BLaER1 (cell line): ENCODE results near the gene PMS2.
A peak's percentile ranks its signal among the peaks of the same experiment; 100 is the strongest.
"Not testable (repeated sequence)": the region's sequence is repeated elsewhere in the genome, so short reads cannot be mapped to it uniquely, and the experiment has no call there.

Source experiments
- H3K27ac ChIP-seq: shearing (Covaris generic); formaldehyde crosslinking; 2 replicates; pipeline ENCODE4 v1.8.1; 2022
- H3K27me3 ChIP-seq: shearing (Covaris generic); formaldehyde crosslinking; 2 replicates; pipeline ENCODE4 v1.8.1; 2022
- H3K36me3 ChIP-seq: shearing (Covaris generic); formaldehyde crosslinking; 2 replicates; pipeline ENCODE4 v1.8.1; 2022
- H3K4me1 ChIP-seq: shearing (Covaris generic); formaldehyde crosslinking; 2 replicates; pipeline ENCODE4 v1.8.1; 2022
- H3K4me2 ChIP-seq: shearing (Covaris generic); formaldehyde crosslinking; 2 replicates; pipeline ENCODE4 v1.8.1; 2022
- H3K4me3 ChIP-seq: shearing (Covaris generic); formaldehyde crosslinking; 2 replicates; pipeline ENCODE4 v1.8.1; 2022
- H3K9ac ChIP-seq: shearing (Covaris generic); formaldehyde crosslinking; 2 replicates; pipeline ENCODE4 v1.8.1; 2022
- H3K9me3 ChIP-seq: shearing (Covaris generic); formaldehyde crosslinking; 2 replicates; pipeline ENCODE4 v1.8.1; 2022
- H4K20me1 ChIP-seq: shearing (Covaris generic); formaldehyde crosslinking; 2 replicates; pipeline ENCODE4 v1.8.1; 2022
- Cebpa-rat ChIP-seq: shearing (Covaris generic); IDR thresholded peaks from 2 replicates; pipeline ENCODE4 v1.8.1; 2022

PMS2 gene

DNA sequence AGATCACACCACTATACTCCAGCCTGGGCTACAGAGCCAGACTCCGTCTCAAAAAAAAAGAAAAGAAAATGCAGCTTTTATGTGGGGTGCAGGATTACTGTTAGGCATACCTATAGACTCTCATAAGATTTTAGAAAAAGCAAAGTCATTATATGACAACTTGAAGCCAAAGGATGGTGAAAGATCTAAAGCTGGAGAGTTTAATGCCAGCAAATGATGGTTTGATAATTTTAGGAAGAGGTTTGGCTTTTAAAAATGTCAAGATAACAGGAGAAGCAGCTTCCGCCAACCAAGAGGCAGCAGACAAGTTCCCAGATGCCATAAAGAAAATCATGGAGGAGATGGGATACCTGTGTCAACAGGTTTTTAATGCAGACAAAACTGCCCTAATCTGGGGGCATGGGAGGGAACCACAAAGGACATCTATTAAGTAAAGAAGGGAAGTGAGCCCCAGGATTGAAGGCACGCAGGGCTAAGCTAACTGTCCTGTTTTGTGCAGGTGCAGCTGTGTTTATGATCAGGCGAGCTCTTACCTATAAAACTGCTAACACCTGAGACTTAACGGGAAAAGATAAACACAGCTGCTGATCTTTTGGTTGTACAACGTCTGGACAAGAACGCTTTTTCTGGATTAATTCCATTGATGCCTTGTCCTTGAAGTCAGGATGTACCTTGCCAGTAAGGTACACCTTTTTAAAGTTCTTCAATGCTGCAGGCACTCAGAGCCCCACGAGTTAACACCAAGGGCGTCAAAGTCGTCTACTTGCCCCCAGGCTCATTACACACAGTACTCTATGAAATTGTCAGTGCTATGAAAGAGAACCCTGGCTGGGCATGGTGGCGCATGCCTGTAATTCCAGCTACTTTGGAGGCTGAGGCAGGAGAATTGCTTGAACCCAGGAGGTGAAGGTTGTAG, 11.8 kb upstream of the PMS2 start:
- Histone ChIP-seq H3K4me2 (no peak overlapping the region), H3K27me3 (no peaks in the 10 kb centered on the region), H4K20me1 (peaks cover 65% of the 10 kb centered on the region), H3K36me3 (peaks cover 100% of the 10 kb centered on the region), H3K9ac (no peak overlapping the region), H3K4me3 (no peak overlapping the region), H3K27ac (no peak overlapping the region), H3K9me3 (no peaks in the 10 kb centered on the region), H3K4me1 (peaks cover 9% of the 10 kb centered on the region)
- no peak for TF ChIP-seq Cebpa-rat

DNA sequence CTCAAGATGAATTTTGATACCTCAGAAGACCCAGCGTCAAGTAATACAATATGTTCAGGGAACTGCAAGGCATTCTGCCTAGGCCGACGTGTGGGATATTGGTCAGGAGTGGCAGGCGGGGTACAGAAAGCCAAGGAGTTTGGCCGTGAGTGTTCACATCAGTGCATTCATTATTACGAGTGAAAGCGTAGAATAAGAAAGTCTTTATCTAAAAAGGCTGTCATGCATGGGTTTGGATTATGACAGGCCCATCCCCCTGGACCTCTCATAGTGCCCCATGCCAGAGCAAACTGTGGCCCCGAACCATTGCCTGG, 7.8 kb upstream of the PMS2 start:
- H3K4me2 ChIP-seq: no peak overlapping the region
- H3K36me3 ChIP-seq: peaks cover 97% of the 10 kb centered on the region
- H4K20me1 ChIP-seq: peaks cover 51% of the 10 kb centered on the region
- peak overlapping the region; percentile 33; the same call in 1 of the 2 replicates for H3K27ac ChIP-seq
- peaks cover 15% of the 10 kb centered on the region for H3K4me1 ChIP-seq
- H3K9me3 ChIP-seq: no peaks in the 10 kb centered on the region
- no peak overlapping the region for H3K4me3 ChIP-seq
- TF ChIP-seq Cebpa-rat: no peak
- H3K9ac ChIP-seq: no peak overlapping the region
- no peaks in the 10 kb centered on the region for H3K27me3 ChIP-seq

DNA sequence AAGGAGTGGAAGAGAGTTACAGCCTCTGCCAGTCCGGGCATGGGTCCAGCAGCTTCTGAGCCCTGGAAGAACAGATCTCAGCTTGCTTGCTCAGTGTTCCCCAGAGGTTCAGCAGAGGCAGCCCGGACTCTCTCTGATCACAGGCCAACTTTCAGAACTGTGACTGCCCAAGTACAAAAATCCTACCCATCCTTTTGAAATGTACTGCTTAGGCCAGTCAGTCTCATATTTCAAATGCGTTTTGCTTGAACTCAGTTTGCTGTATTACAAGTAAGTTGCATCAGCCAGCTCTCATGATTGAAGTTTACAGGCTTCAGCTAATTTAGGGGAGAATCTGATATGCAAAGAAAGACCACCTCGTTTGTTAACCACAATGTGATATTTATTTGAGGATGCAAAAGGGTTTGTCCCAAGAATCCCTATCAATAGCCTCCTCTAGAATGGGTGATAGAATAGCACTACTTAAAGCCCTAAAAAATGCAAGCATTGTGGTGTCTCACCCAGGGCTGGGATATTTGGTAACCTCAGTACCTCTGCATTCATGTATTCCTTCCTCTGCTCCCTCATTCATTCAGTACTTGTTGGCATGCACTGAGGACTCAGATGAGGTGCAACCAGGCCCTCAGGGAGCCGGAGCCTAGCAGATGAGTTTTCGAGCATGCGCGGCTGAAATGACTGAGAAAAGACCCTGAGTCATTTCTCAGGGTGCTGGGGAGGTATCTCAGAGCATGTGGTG, 7.2 kb upstream of the PMS2 start:
- Histone ChIP-seq H4K20me1 (peaks cover 46% of the 10 kb centered on the region), H3K27ac (peak overlapping the region; percentile 33; the same call in 1 of the 2 replicates), H3K27me3 (no peaks in the 10 kb centered on the region), H3K4me3 (no peak overlapping the region), H3K9me3 (no peaks in the 10 kb centered on the region), H3K4me1 (peaks cover 20% of the 10 kb centered on the region), H3K9ac (no peak overlapping the region), H3K4me2 (no peak overlapping the region), H3K36me3 (peaks cover 97% of the 10 kb centered on the region)
- TF ChIP-seq Cebpa-rat: no peak

GRCh38 chr7:6012355-6013104, 3.7 kb upstream of the PMS2 start:
- no peak overlapping the region for H3K27ac ChIP-seq
- no peaks in the 10 kb centered on the region for H3K9me3 ChIP-seq
- H3K4me1 ChIP-seq: peaks cover 44% of the 10 kb centered on the region
- 0 out of 2 replicates have a peak, but pooled peaks have one; percentile 65 for TF ChIP-seq Cebpa-rat
- peaks cover 67% of the 10 kb centered on the region for H3K36me3 ChIP-seq
- no peak overlapping the region for H3K9ac ChIP-seq
- H3K27me3 ChIP-seq: no peaks in the 10 kb centered on the region
- no peak overlapping the region for H3K4me2 ChIP-seq
- no peak overlapping the region for H3K4me3 ChIP-seq
- peaks cover 36% of the 10 kb centered on the region for H4K20me1 ChIP-seq

- Histone ChIP-seq H3K4me1 (peaks cover 50% of the 10 kb centered on the region), H3K36me3 (peaks cover 57% of the 10 kb centered on the region), H3K4me3 (no peak overlapping the region), H3K27ac (no peak overlapping the region), H3K27me3 (no peaks in the 10 kb centered on the region), H4K20me1 (peaks cover 31% of the 10 kb centered on the region), H3K4me2 (no peak overlapping the region), H3K9ac (no peak overlapping the region), H3K9me3 (no peaks in the 10 kb centered on the region)
- no peak for TF ChIP-seq Cebpa-rat
Measured at GRCh38 chr7:6011541-6011940, 2.7 kb upstream of the PMS2 start.

DNA sequence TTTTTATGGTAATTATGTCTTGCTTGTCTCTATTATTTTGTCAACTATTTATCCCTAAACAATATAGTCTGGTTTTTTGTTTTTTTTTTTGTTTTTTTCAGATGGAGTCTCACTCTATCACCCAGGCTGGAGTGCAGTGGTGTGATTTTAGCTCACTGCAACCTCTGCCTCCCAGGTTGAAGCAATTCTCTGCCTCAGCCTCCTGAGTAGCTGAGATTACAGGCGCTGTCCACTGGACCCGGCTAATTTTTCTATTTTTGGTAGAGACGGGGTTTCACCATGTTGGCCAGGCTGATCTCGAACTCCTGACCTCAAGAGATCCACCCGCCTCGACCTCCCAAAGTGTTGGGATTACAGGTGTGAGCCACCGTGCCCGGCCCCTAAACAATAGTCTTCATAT, 1.5 kb upstream of the PMS2 start:
- H3K4me3 ChIP-seq: peak overlapping the region; percentile 81
- H3K9me3 ChIP-seq, H3K27me3 ChIP-seq, H3K27ac ChIP-seq: not testable (repeated sequence)
- H3K9ac ChIP-seq: peak overlapping the region; percentile 83; the same call in 1 of the 2 replicates
- H3K4me2 ChIP-seq: peak overlapping the region; percentile 60
- peaks cover 20% of the 10 kb centered on the region for H4K20me1 ChIP-seq
- H3K36me3 ChIP-seq: peaks cover 46% of the 10 kb centered on the region
- peaks cover 39% of the 10 kb centered on the region for H3K4me1 ChIP-seq

- H3K4me2 ChIP-seq: peak overlapping the region; percentile 95
- not testable (repeated sequence) for H3K9me3 ChIP-seq, H4K20me1 ChIP-seq, H3K27me3 ChIP-seq
- H3K4me1 ChIP-seq: peaks cover 37% of the 10 kb centered on the region
- peak overlapping the region; percentile 81 for H3K4me3 ChIP-seq
- peak overlapping the region; percentile 84 for H3K27ac ChIP-seq
- H3K36me3 ChIP-seq: peaks cover 44% of the 10 kb centered on the region
- H3K9ac ChIP-seq: peak overlapping the region; percentile 83
Measured at GRCh38 chr7:6007835-6008590, 836 bp downstream of the PMS2 start.

DNA sequence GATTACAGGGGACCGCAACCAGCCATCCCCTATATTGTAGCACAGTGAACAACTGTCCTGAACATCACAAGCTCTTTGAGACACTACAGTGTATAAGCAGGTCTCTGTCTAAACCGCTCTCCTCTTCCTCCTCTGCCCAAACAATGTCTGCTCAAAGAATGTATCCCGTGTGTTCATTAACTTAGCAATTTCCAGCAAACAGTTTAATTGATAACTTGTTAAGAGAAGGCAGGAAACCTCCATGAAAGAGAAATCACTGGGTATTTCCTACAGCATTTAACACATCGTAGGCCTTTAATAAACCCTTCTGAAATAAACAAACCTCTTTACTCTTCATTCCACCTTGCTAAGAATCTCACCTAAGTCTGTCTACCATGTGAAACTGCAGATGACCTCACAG, 1.5 kb downstream of the PMS2 start:
- TF ChIP-seq Cebpa-rat: no peak
- Histone ChIP-seq H3K4me2 (no peak overlapping the region), H3K36me3 (peaks cover 44% of the 10 kb centered on the region), H3K27ac (no peak overlapping the region), H3K4me1 (peaks cover 37% of the 10 kb centered on the region), H3K27me3 (no peaks in the 10 kb centered on the region), H3K9ac (no peak overlapping the region), H3K4me3 (no peak overlapping the region), H3K9me3 (no peaks in the 10 kb centered on the region), H4K20me1 (no peaks in the 10 kb centered on the region; the same call in 1 of the 2 replicates)

DNA sequence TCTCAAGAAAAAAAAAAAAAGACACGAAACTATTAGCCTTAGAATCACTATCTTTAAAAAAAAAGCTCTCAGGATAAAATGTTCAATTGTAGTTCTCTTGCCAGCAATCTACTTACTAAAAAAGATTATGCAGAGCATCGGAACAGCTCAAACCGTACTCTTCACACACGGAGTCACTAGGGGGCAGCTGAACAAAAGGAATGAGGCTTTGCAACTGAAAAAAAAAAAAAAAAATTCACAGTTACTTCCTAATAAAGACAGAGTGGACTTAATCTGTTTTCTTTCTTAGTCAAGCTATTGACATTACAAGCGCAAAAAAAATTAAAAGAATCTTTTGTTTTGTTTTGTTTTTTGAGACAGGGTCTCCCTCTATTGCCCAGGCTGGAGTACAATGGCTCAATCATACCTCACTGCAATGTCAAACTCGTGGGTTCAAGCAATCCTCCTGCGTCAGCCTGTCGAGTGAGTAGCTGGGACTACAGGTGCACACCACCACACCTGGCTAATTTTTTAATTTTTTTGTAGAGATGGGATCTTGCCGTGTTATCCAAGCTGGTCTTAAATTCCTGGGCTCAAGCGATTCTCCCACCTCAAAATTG, 11.5 kb downstream of the PMS2 start:
- H4K20me1 ChIP-seq: no peaks in the 10 kb centered on the region
- H3K27ac ChIP-seq: no peak overlapping the region
- 0 out of 2 replicates have a peak, but pooled peaks cover 5% of the 10 kb centered on the region for H3K4me1 ChIP-seq
- no peaks in the 10 kb centered on the region for H3K9me3 ChIP-seq
- no peak for TF ChIP-seq Cebpa-rat
- H3K4me3 ChIP-seq: no peak overlapping the region
- peaks cover 90% of the 10 kb centered on the region for H3K36me3 ChIP-seq
- H3K4me2 ChIP-seq: no peak overlapping the region
- no peaks in the 10 kb centered on the region for H3K27me3 ChIP-seq
- no peak overlapping the region for H3K9ac ChIP-seq

DNA sequence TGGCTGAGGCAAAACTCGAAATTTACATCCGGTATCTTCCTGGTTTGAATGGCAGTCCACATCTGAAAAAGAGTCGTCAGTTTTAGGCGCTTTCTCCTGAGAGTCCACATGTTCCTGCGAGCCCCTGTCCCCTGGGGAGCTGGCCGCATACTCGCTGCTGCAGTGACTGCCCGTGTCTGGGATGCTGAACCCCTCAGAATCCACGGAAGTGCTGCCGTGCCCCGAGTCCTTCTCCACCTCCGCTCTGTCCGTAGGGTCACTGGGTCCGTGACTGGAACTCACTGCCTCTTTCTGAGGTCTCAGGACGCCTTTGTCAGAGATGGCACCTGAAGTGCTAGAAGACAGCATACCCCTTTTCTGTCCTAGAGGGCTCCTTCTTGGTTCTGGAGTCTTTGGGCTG, 21.8 kb downstream of the PMS2 start:
- not testable (repeated sequence) for H3K9ac ChIP-seq, H3K27me3 ChIP-seq, H3K4me3 ChIP-seq, H3K9me3 ChIP-seq, H3K4me2 ChIP-seq, H3K4me1 ChIP-seq, H3K27ac ChIP-seq, H4K20me1 ChIP-seq
- H3K36me3 ChIP-seq: peaks cover 63% of the 10 kb centered on the region

- not testable (repeated sequence) for H3K9ac ChIP-seq, H4K20me1 ChIP-seq, H3K4me2 ChIP-seq, H3K4me3 ChIP-seq, H3K27ac ChIP-seq, H3K27me3 ChIP-seq, H3K4me1 ChIP-seq, H3K9me3 ChIP-seq
- H3K36me3 ChIP-seq: peaks cover 22% of the 10 kb centered on the region
Measured at GRCh38 chr7:5979680-5980314, 29.1 kb downstream of the PMS2 start.

- not testable (repeated sequence) for H3K27ac ChIP-seq, H3K9me3 ChIP-seq, H3K4me2 ChIP-seq, H3K36me3 ChIP-seq, H3K27me3 ChIP-seq, H3K4me3 ChIP-seq, H3K9ac ChIP-seq, H3K4me1 ChIP-seq, H4K20me1 ChIP-seq
Measured at GRCh38 chr7:5973580-5973979, 35.3 kb downstream of the PMS2 start.
